CD4-positive, alpha-beta T cell treated with Interleukin-2 at 100 ng/mL for 4 hours (primary cell): ENCODE data around the gene C16orf92.

Experiments
- DNase-seq: peaks from one replicate; pipeline ENCODE4 v3.0.0-alpha.2; 2020; ENCODE audit warnings: low spot score

Gene C16orf92

GRCh38 chr16:29989111-29989858 is 33.7 kb upstream of the C16orf92 start:
- no peak for DNase-seq

- DNase-seq, result no peak
Observed at GRCh38 chr16:29990034-29990433, 33.0 kb upstream of the C16orf92 start.

GRCh38 chr16:29990883-29991570 is 32.0 kb upstream of the C16orf92 start:
- no peak for DNase-seq

- no peak for DNase-seq
Observed at GRCh38 chr16:29991571-29991904, 31.5 kb upstream of the C16orf92 start.

GRCh38 chr16:29992344-29992967 is 30.5 kb upstream of the C16orf92 start:
- DNase-seq, result no peak

- DNase-seq, result no peak
Observed at GRCh38 chr16:29993191-29993902, 29.7 kb upstream of the C16orf92 start.

GRCh38 chr16:29993903-29994599 is 28.9 kb upstream of the C16orf92 start:
- no peak for DNase-seq

- DNase-seq, result peak; percentile 75
Observed at GRCh38 chr16:29994600-29995323, 28.2 kb upstream of the C16orf92 start.

GRCh38 chr16:29995324-29995910 is 27.6 kb upstream of the C16orf92 start, which contains the start of gene HIRIP3:
TSS of gene HIRIP3 (minus strand) at chr16:29995617. CDS start at chr16:29995605, 12 bp downstream.
- peak; percentile 85 for DNase-seq

GRCh38 chr16:29995911-29996765 is 26.9 kb upstream of the C16orf92 start, which contains the start of gene INO80E:
TSS of gene INO80E (plus strand) at chr16:29996241. CDS start at chr16:29996311, 70 bp downstream.
- peak; percentile 98 for DNase-seq

GRCh38 chr16:29996766-29997250 is 26.2 kb upstream of the C16orf92 start:
- DNase-seq, result no peak

GRCh38 chr16:29999605-30000004 is 23.4 kb upstream of the C16orf92 start:
- no peak for DNase-seq

- DNase-seq, result no peak
Observed at GRCh38 chr16:30000735-30001631, 22.0 kb upstream of the C16orf92 start.

- no peak for DNase-seq
Observed at GRCh38 chr16:30002614-30003346, 20.2 kb upstream of the C16orf92 start.

- DNase-seq, result no peak
Observed at GRCh38 chr16:30003670-30004423, 19.2 kb upstream of the C16orf92 start.

GRCh38 chr16:30004424-30004776 is 18.6 kb upstream of the C16orf92 start:
- no peak for DNase-seq

GRCh38 chr16:30004811-30005242 is 18.2 kb upstream of the C16orf92 start:
- no peak for DNase-seq
